Fibroblast of skin of abdomen (primary cell): ENCODE measurements around the gene CES4A.
A peak's percentile ranks its signal among the peaks of the same experiment; 100 is the strongest.

Experiments used
- DNase-seq: peaks from one replicate; pipeline ENCODE4 v3.0.0-alpha.2; 2013

Gene CES4A

GRCh38 chr16:67054901-67055300 is 66.5 kb downstream of the CES4A start:
- no peak for DNase-seq

GRCh38 chr16:67055712-67056487 is 67.5 kb downstream of the CES4A start:
- peak; percentile 96 for DNase-seq
